Measurements from ENCODE around the gene FIGNL1. TPM values are rescaled to one million over a fixed set of nuclear protein-coding genes. Genes with fewer than 3 reads are reported as not detected.

Gene FIGNL1
- total RNA-seq, 1 experiment from 2014 or later = 13.8 TPM

GRCh38 chr7:50455658-50456057, 5.5 kb upstream of the FIGNL1 start:
- Histone ChIP-seq H3K23me2 (ENCODE audit: insufficient read length, low read depth, low read length, poor library complexity, severe bottlenecking) (no peaks in the 10 kb centered on the region), H3K4me1 (ENCODE audit: insufficient read depth, low read length) (no peaks in the 10 kb centered on the region; the same call in 1 of the 2 replicates), H3K79me1 (ENCODE audit: insufficient read depth, low read depth, low read length, poor library complexity, severe bottlenecking) (no peaks in the 10 kb centered on the region), H2BK120ac (ENCODE audit: low read depth, low read length, poor library complexity, severe bottlenecking) (no peak overlapping the region), H3K14ac (ENCODE audit: insufficient read depth, low read length) (no peak overlapping the region), H2BK12ac (ENCODE audit: insufficient read length, low read depth, low read length) (no peak overlapping the region), H4K20me1 (ENCODE audit: control insufficient read depth, insufficient read depth, insufficient read length) (no peaks in the 10 kb centered on the region), H2AFZ (ENCODE audit: low read length) (no peak overlapping the region), H3K4ac (ENCODE audit: low read depth, low read length) (no peak overlapping the region), H3K9ac (ENCODE audit: extremely low read depth, insufficient read length, low read length) (no peak overlapping the region), H3T11ph (ENCODE audit: low read length) (no peak overlapping the region), H4K8ac (replicated peaks; ENCODE audit: insufficient read length, low read depth, low read length) (no peak overlapping the region), H3K18ac (ENCODE audit: insufficient read length, low read depth, low read length) (no peak overlapping the region), H2AK5ac (ENCODE audit: insufficient read length, low read length) (no peak overlapping the region), H3K27ac (ENCODE audit: insufficient read length, low read depth, low read length) (no peak overlapping the region), H4K5ac (ENCODE audit: insufficient read length, low read depth, low read length) (no peak overlapping the region), H2BK5ac (ENCODE audit: insufficient read length, low read length) (no peak overlapping the region), H4K91ac (ENCODE audit: insufficient read length, low read depth, low read length) (no peak overlapping the region), H3K79me2 (ENCODE audit: insufficient read depth, low read length) (no peaks in the 10 kb centered on the region), H3K4me2 (ENCODE audit: insufficient read depth, insufficient read length, low read length) (no peak overlapping the region), H3K27me3 (ENCODE audit: insufficient read depth, low read length) (no peaks in the 10 kb centered on the region), H2BK20ac (ENCODE audit: low read depth, low read length, poor library complexity, severe bottlenecking) (no peak overlapping the region), H3K56ac (ENCODE audit: insufficient read length, low read depth, low read length) (no peak overlapping the region), H2BK15ac (ENCODE audit: low read depth, low read length) (no peak overlapping the region), H3K9me3 (ENCODE audit: control insufficient read depth, low read depth, low read length) (no peaks in the 10 kb centered on the region), H3K23ac (ENCODE audit: insufficient read length, low read depth, low read length) (no peak overlapping the region)
- no peak for DNase-seq
- Mint-ChIP-seq H3K4me1 (peaks cover 3% of the 10 kb centered on the region in 2 experiments; a peak in 2 of 4 replicates), H3K4me3 (no peak overlapping the region), H3K9me3 (peaks cover 10 to 15% of the 10 kb centered on the region in 2 experiments; a peak in 4 of 5 replicates), H3K27ac (no peak overlapping the region), H3K36me3 (ENCODE audit: insufficient read depth in 1 of 3, low read depth in 3 of 3) (peaks cover 0 to 6% (median 3%) of the 10 kb centered on the region in 3 experiments; a peak in 5 of 7 replicates), H3K27me3 (ENCODE audit: low read depth) (peaks cover 5% of the 10 kb centered on the region)
- TF ChIP-seq CTCF (conservative IDR thresholded peaks at IDR 0.05) = no peak
